GM18873 (cell line): Measurements from ENCODE around the gene OR2S2.

ENCODE experiments used
- ATAC-seq: cut with Tn5 transposase; IDR thresholded peaks from one replicate; pipeline ENCODE4 v1.9.1; 2021; ENCODE audit warnings: mild to moderate bottlenecking, moderate library complexity, moderate number of reproducible peaks; ENCODE audit not compliant: unreplicated experiment, low FRiP score

Gene OR2S2

DNA sequence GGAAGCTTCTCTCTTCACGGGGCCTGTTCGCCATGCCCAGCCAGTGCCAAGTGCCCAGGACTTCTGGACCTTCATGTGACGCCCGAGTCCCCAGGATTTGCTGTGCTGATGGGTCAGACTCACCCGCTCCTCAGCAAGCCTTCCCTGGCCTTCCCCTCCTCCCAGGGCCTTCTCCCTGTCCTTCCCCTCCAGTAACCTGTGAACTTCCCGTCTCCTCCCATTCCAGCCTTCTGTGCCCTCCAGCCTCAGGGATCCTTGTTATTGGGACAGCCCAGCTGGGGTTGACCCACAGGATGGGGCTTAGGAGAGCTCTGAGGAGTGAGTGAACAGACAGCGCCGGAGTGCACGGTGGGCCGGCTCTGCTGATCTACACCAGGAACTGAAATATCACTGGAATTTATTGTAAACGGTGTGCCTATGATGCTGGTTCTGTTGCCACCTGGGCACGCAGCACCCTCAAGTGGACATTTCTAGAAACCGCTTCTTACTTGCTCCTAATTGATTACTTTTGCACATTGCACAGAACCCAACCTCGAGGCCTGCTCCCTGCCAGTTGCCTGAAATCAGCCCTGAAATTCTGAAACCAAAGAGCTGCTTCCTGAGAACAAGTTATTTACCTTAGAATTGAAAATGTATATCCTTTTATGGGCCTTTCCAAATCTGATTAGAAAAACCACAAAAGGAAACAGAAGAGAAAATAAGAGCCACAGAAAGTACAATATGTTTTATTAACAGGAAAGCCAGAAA, 47.2 kb downstream of the OR2S2 start:
- no peak for ATAC-seq

DNA sequence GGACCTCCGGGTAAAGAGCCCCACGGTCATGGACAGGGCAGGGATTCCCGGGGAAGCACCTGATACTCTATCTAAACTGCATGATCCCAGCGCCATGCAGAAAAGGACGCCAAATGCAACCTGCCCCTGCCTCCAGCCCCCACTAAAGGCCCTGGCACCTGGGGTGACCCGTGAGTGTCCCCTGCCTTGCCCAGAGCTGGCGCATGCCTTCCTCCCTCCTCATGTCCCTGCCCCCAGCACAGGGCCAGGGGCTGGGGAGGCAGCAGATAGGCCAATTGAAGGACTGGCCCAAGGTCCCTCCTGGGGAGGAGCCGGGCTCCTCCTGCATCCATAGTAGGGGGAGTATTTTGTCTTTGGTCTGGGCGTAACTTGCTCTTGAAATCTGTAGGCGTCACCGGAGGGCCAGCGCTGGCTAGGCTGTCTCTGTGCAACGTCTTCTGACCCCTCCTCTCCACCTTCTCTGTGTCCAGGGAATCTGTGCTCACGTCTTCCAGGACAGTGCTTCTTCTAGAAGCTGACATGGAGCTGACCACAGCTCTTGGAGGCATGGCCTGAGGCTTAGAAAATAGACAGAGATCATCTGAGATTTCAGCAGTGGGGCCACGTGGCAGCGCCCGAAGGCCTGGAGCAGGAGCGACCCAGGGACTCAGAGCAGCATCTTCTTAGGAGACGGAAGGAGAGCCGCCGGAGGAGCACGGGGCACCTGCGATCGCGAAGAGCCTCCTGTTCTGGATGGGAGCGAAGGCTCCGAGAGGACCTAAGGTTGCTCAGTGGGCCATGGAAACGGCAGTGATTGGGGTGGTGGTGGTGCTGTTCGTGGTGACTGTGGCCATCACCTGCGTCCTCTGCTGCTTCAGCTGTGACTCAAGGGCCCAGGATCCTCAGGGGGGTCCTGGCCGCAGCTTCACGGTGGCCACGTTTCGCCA, 48.0 kb downstream of the OR2S2 start:
- no peak for ATAC-seq

DNA sequence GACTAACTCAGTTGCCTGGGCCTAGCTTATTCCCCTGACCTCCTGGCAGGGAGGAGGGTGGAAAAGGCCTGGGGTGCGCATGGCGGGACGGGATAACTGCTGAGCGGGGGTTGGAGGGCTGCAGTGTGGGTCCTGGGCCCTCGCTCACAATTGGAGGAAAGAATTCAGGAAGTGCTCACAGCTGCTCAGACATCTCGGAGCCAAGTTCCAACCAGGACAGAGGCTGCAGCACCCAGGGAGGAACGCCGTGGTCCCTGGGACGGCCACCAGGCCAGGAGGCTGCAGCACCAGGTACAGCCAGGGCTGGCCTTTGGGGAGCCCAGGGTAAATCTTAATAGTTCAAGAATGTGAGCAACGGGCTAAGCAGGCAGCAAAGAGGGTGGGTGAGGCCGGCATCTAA, 48.7 kb downstream of the OR2S2 start, which contains the start of gene SPAAR:
SPAAR (plus strand) TSS at position 217 of the 400 bp plus-strand sequence. CDS start 974 bp downstream, outside the sequence.
- no peak for ATAC-seq

DNA sequence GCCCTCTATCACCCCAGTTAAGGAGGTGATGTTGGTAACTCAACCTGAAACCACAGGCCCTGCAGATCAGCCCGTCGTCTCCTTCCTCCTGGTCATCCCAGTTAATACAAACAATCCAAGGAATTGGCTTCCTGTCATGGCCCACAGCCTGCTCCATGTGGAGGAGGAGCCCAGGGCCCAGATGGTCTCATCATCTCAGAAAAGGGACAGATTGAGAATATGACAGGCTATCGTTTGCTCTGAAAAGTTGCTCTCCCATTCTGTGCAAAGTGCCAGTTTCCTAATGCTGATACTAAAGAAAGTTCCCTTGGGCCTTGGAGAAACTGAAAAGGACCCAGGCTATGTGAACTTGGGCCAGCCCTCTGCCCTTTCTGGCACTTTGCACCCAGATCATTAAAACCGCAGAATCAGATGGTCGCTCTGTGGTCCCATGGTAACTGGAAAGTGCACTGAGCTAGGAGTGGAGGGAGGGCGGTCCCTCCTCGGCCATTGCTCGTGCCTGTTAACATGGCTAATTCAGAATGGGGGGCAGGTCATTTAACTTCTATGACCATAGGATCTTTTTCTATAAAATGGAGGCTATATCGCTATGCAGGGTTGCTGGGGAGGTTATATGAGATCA, 49.3 kb downstream of the OR2S2 start:
- no peak for ATAC-seq

DNA sequence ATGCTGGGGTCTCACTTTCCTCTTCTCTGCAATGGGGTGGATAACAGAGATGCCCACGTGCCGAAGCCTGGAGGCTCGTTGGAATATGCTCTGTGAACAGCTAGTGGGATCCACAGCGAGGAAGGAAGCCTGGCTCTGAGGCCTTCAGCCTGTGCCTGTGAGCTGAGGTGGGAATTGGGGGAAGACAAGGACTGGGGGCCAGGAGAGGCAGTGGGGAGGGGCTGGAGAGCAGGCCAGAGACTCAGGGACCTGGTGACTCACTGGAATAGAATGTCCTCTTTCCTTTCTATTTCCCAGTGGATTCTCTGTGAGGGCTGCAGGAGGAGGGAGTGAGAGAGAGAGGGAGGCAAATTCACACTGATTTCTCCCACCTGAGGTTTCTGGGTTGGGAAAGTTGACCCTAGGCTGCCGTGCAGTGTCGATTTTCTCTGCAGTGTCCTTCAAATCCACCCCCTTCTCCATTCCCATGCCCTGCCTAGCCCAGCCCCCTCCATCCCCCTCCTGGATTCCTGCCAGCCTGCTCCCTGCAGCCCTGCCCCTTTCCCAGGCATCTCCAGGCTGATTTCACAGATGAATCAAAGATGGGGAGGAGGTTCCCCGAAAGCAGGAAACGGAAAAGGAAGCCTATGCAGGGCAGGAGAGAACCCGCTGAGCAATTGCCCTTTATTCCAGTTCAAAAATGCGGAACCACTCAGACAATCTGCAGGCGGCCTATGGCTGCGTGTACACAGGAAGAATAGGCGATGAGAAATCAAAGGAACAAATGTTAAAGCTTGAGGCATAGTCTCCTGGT, 50.0 kb downstream of the OR2S2 start:
- no peak for ATAC-seq
